GM12892 (cell line): ENCODE data around the gene MRPL9.

Source experiments
- POLR2A ChIP-seq: IDR thresholded peaks from 2 replicates; pipeline ENCODE4 v1.6.1; 2011; ENCODE audit warnings: low read depth, low read length, control low read depth
- TAF1 ChIP-seq: IDR thresholded peaks from 2 replicates; pipeline ENCODE4 v1.6.1; 2011; ENCODE audit warnings: low read depth, mild to moderate bottlenecking, control low read depth, low read length, borderline replicate concordance

DNA sequence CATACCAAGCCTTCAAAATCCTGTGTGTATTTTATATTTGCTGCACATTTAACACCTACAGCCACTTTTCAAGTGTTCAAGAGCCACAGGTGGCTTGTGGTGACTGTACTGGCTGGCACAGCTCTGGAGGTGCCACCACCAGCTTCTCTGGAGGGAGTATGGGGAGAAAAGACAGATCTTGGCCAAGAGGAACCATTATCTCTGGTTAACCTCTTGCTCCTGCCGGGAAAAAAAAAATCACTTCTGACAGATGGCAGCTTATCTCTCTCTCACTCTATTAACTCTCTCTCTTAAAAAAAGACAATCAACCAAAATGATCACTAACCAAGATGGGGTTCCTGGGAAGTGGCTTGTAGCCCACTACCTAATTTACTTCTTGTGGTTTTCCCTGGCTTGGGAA is 43.2 kb downstream of the MRPL9 start:
- TF ChIP-seq POLR2A (no peak), TAF1 (no peak)
